Tibial nerve (tissue), 4 donors: Measurements from ENCODE around the gene TRABD2A. TPM values are rescaled to one million over a fixed set of nuclear protein-coding genes. Genes with fewer than 3 reads are reported as not detected.

Source experiments
- DNase-seq, 2 donors: peaks; one replicate each; pipeline ENCODE4 v3.0.0-alpha.2; 2019; ENCODE audit warnings: low spot score in 2 of 2
- H3K27ac ChIP-seq, 4 donors: fragments of 200-600 bp; sonication (generic) in 3 of 4; one replicate each; pipeline ENCODE4 v1.5.1; 2017 to 2019; ENCODE audit warnings: mild to moderate bottlenecking in 1 of 4
- H3K27me3 ChIP-seq, 2 donors: fragments of 200-600 bp; sonication (generic) in 1 of 2; one replicate each; pipeline versions ENCODE4 v1.5.1 to v1.6.0; 2017 to 2019
- H3K36me3 ChIP-seq, 3 donors: fragments of 200-600 bp; sonication (generic); one replicate each; pipeline ENCODE4 v1.5.1; 2018 to 2019
- H3K4me1 ChIP-seq, 4 donors: fragments of 200-600 bp; sonication (generic) in 3 of 4; one replicate each; pipeline ENCODE4 v1.5.1; 2017 to 2019
- H3K4me3 ChIP-seq, 4 donors: fragments of 200-600 bp; sonication (generic) in 3 of 4; one replicate each; pipeline ENCODE4 v1.5.1; 2017 to 2019; ENCODE audit warnings: mild to moderate bottlenecking in 1 of 4, moderate library complexity in 1 of 4
- H3K9me3 ChIP-seq, 4 donors: fragments of 200-600 bp; sonication (generic) in 3 of 4; one replicate each; pipeline ENCODE4 v1.5.1; 2017 to 2019
- EP300 ChIP-seq, 2 donors: sonication (generic); formaldehyde crosslinking; IDR thresholded peaks; one replicate each; pipeline ENCODE4 v1.6.1; 2017; ENCODE audit warnings: antibody characterized with exemption in 2 of 2, mild to moderate bottlenecking in 1 of 2
- POLR2A ChIP-seq, 2 donors: fragments of 450-650 bp; IDR thresholded peaks; one replicate each; pipeline ENCODE4 v1.6.1; 2017; ENCODE audit warnings: antibody characterized with exemption in 2 of 2, mild to moderate bottlenecking in 2 of 2, moderate library complexity in 2 of 2
- WGBS, 2 donors: methylation state at CpG; one replicate each; pipeline ENCODE4 v1.1.5; 2018; 5-methylcytosine and 5-hydroxymethylcytosine counted together
- total RNA-seq, 4 donors: library from RNA; depleted of rRNA; stranded (reverse); fragments of >200 nt; gene quantifications; one replicate each; pipeline ENCODE4 v1.1.0, GENCODE V29; 2016
- TF ChIP-seq, protein P1 (sequence below), 5 experiments: fragments of 200-600 bp in 3 of 5; fragments of 450-650 bp in 2 of 5; sonication (generic) in 3 of 5; IDR thresholded peaks; one replicate each; pipeline ENCODE4 v1.5.1; 2016 to 2019; ENCODE audit warnings: antibody characterized with exemption in 5 of 5, mild to moderate bottlenecking in 3 of 5, moderate library complexity in 2 of 5

Gene TRABD2A
- total RNA-seq, 4 donors from 2014 or later, result 0.98 to 6.3 (median 1.7) TPM; not detected in 1

DNA sequence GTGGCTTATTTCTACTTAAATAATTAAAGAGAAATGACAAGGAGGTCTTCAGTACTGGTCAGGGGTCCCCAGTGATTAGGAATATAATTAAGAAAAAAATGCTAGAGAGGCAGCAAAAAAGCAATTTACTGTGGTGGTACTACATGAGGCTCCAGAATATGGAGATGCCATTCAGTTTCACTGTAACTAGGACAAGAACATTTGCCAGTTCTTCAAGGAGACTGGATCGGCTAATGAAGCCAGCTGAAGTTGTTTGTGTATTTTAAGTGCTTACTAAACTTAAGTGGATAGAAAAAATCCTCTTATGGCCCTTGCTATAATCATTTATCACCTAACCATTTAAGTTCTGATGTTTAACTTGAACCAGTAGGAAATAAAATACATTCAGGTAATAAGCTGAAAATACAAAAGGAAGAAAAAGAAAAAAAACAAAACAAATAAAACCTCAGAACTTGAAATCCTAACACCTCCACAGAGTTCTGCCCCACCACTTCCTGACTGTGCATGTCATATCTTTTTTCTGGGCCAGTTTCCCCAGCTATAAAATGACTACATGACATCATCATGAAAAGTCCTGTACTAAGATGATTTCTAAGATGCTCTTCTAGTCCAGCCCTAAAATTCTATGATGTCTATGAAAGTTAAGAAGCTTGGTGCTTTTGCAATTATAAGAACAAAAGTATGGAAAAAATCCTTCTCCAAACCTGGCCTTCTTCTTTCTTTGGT, 98.0 kb downstream of the TRABD2A start:
- TF ChIP-seq POLR2A (IDR thresholded peaks at IDR 0.05) (no peak), EP300 (IDR thresholded peaks at IDR 0.05) (no peak)
- TF ChIP-seq, protein P1, sequence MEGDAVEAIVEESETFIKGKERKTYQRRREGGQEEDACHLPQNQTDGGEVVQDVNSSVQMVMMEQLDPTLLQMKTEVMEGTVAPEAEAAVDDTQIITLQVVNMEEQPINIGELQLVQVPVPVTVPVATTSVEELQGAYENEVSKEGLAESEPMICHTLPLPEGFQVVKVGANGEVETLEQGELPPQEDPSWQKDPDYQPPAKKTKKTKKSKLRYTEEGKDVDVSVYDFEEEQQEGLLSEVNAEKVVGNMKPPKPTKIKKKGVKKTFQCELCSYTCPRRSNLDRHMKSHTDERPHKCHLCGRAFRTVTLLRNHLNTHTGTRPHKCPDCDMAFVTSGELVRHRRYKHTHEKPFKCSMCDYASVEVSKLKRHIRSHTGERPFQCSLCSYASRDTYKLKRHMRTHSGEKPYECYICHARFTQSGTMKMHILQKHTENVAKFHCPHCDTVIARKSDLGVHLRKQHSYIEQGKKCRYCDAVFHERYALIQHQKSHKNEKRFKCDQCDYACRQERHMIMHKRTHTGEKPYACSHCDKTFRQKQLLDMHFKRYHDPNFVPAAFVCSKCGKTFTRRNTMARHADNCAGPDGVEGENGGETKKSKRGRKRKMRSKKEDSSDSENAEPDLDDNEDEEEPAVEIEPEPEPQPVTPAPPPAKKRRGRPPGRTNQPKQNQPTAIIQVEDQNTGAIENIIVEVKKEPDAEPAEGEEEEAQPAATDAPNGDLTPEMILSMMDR (IDR thresholded peaks at IDR 0.05), result no peak
- H3K27ac ChIP-seq, result peak overlapping the region in 1 of 4 donors; percentile 62
- no peak overlapping the region for H3K4me3 ChIP-seq
- DNase-seq, result no peak
- peaks cover 0 to 13% (median 0%) of the 10 kb centered on the region in 4 donors for H3K4me1 ChIP-seq
- WGBS, 2 donors, result 81 to 97% methylated on average over 1 of the region's 1 CpG
- H3K36me3 ChIP-seq, result peaks cover 0 to 6% (median 0%) of the 10 kb centered on the region in 3 donors
- H3K27me3 ChIP-seq, result no peaks in the 10 kb centered on the region
- no peaks in the 10 kb centered on the region for H3K9me3 ChIP-seq

DNA sequence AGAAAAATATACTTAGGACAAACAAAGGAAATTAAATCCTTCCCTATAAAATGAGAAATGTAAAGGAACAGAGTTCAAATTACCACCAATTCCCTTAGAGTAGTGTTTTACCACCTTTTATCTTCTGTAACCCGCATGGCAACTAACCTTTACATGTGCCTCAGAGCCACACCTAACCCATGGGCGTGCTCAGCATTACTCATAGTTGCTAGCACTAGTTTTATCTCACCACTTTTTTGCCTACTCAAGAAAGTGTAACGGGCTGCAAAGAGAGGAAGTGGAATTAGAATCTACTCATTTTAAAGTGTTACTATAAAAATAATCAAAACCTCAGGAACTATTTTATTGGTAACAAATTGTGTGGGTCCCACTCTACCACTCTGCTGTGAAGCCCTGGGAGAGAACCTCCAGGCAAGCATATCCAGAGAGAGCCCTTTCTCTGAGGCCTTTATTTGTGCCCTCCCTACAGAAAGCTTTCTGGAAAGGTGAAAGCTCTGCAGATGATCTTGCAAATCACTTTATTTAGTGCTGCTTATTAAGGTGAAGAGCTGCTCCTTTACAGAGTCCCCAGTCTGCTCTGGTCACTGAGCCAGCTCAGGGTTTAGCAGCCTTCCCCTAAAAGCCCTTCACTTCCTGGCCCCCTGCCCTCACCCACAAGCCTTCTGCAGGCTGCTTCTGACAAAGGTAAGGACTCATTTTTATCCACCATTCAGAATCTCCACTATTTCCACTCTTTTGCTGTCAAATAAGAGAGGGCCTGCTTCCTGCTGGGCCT, 98.8 kb downstream of the TRABD2A start:
- Histone ChIP-seq H3K27ac (peak overlapping the region in 1 of 4 donors; percentile 62), H3K4me3 (no peak overlapping the region), H3K27me3 (no peaks in the 10 kb centered on the region), H3K9me3 (no peaks in the 10 kb centered on the region), H3K36me3 (peaks cover 0 to 6% (median 0%) of the 10 kb centered on the region in 3 donors), H3K4me1 (peaks cover 0 to 13% (median 0%) of the 10 kb centered on the region in 4 donors)
- TF ChIP-seq POLR2A (IDR thresholded peaks at IDR 0.05), result no peak
- no peak for TF ChIP-seq EP300 (IDR thresholded peaks at IDR 0.05)
- TF ChIP-seq, protein P1 (IDR thresholded peaks at IDR 0.05), result no peak
- WGBS, 2 donors, result 68 to 76% methylated on average over 3 of the region's 3 CpGs
- DNase-seq, result no peak

- Histone ChIP-seq H3K27me3 (no peaks in the 10 kb centered on the region), H3K27ac (no peak overlapping the region), H3K4me3 (no peak overlapping the region), H3K36me3 (peaks cover 0 to 6% (median 0%) of the 10 kb centered on the region in 3 donors), H3K9me3 (peaks cover 0 to 18% (median 5%) of the 10 kb centered on the region in 4 donors), H3K4me1 (peaks cover 0 to 13% (median 0%) of the 10 kb centered on the region in 4 donors)
- TF ChIP-seq, protein P1 (IDR thresholded peaks at IDR 0.05), result no peak
- TF ChIP-seq POLR2A (IDR thresholded peaks at IDR 0.05) (no peak), EP300 (IDR thresholded peaks at IDR 0.05) (no peak)
- no peak for DNase-seq
- WGBS, 2 donors, result 83 to 86% methylated on average over 3 of the region's 3 CpGs
Measured at GRCh38 chr2:84779781-84780180, 101.1 kb downstream of the TRABD2A start.

- 87 to 98% methylated on average over 1 of the region's 1 CpG for WGBS, 2 donors
- TF ChIP-seq POLR2A (IDR thresholded peaks at IDR 0.05) (no peak), EP300 (IDR thresholded peaks at IDR 0.05) (no peak)
- TF ChIP-seq, protein P1 (IDR thresholded peaks at IDR 0.05), result no peak
- Histone ChIP-seq H3K27me3 (no peaks in the 10 kb centered on the region), H3K9me3 (peaks cover 0 to 25% (median 5%) of the 10 kb centered on the region in 4 donors), H3K36me3 (peaks cover 0 to 6% (median 0%) of the 10 kb centered on the region in 3 donors), H3K27ac (no peak overlapping the region), H3K4me1 (peaks cover 0 to 13% (median 0%) of the 10 kb centered on the region in 4 donors), H3K4me3 (no peak overlapping the region)
- DNase-seq, result no peak
Measured at GRCh38 chr2:84778911-84779690, 101.8 kb downstream of the TRABD2A start.
